ENCODE results near the gene AKT3.

AKT3 gene

GRCh38 chr1:243801378-243801777 is 48.7 kb downstream of the AKT3 start:
- no peaks in the 10 kb centered on the region for H3K27me3 Mint-ChIP-seq (ENCODE audit: low read depth, poor library complexity)
- H3K4me1 Mint-ChIP-seq = no peaks in the 10 kb centered on the region
- peaks cover 19% of the 10 kb centered on the region for H3K9me3 Mint-ChIP-seq

GRCh38 chr1:243799908-243800307 is 50.1 kb downstream of the AKT3 start:
- H3K4me1 Mint-ChIP-seq = no peaks in the 10 kb centered on the region
- no peak for DNase-seq
- H3K27me3 Mint-ChIP-seq (ENCODE audit: low read depth, poor library complexity) = no peaks in the 10 kb centered on the region
- no peak overlapping the region for H3K4me3 Mint-ChIP-seq
- no peak for TF ChIP-seq CTCF (IDR thresholded peaks at IDR 0.05)
- H3K9me3 Mint-ChIP-seq = peaks cover 18% of the 10 kb centered on the region
- H3K27ac Mint-ChIP-seq = no peak overlapping the region
- H3K36me3 Mint-ChIP-seq (ENCODE audit: low read depth) = peaks cover 42% of the 10 kb centered on the region

More at GRCh38 chr1:243801378-243801777, 48.7 kb downstream of the AKT3 start:
- peaks cover 45% of the 10 kb centered on the region for H3K36me3 Mint-ChIP-seq (ENCODE audit: low read depth)
- no peak for TF ChIP-seq CTCF (IDR thresholded peaks at IDR 0.05)
- H3K27ac Mint-ChIP-seq = no peak overlapping the region
- DNase-seq = no peak
- H3K4me3 Mint-ChIP-seq = no peak overlapping the region

- DNase-seq = no peak
Measured at GRCh38 chr1:243798726-243799125, 51.3 kb downstream of the AKT3 start.

GRCh38 chr1:243796016-243796415 is 54.0 kb downstream of the AKT3 start:
- peaks cover 18% of the 10 kb centered on the region for H3K9me3 Mint-ChIP-seq
- peaks cover 8% of the 10 kb centered on the region for H3K4me1 Mint-ChIP-seq
- DNase-seq = no peak
- no peak for TF ChIP-seq CTCF (IDR thresholded peaks at IDR 0.05)
- H3K27me3 Mint-ChIP-seq (ENCODE audit: low read depth, poor library complexity) = no peaks in the 10 kb centered on the region
- no peak overlapping the region for H3K27ac Mint-ChIP-seq
- no peak overlapping the region for H3K4me3 Mint-ChIP-seq
- peaks cover 35% of the 10 kb centered on the region for H3K36me3 Mint-ChIP-seq (ENCODE audit: low read depth)

More at GRCh38 chr1:243798726-243799125, 51.3 kb downstream of the AKT3 start:
- Mint-ChIP-seq H3K27ac (no peak overlapping the region), H3K4me3 (no peak overlapping the region), H3K27me3 (ENCODE audit: low read depth, poor library complexity) (no peaks in the 10 kb centered on the region), H3K36me3 (ENCODE audit: low read depth) (peaks cover 42% of the 10 kb centered on the region), H3K4me1 (no peaks in the 10 kb centered on the region), H3K9me3 (peaks cover 18% of the 10 kb centered on the region)
- no peak for TF ChIP-seq CTCF (IDR thresholded peaks at IDR 0.05)

GRCh38 chr1:243793298-243793697 is 56.7 kb downstream of the AKT3 start:
- Mint-ChIP-seq H3K36me3 (ENCODE audit: low read depth) (peaks cover 42% of the 10 kb centered on the region), H3K4me3 (no peak overlapping the region), H3K27me3 (ENCODE audit: low read depth, poor library complexity) (no peaks in the 10 kb centered on the region), H3K9me3 (peaks cover 12% of the 10 kb centered on the region), H3K27ac (no peak overlapping the region), H3K4me1 (peaks cover 8% of the 10 kb centered on the region)
- no peak for TF ChIP-seq CTCF (IDR thresholded peaks at IDR 0.05)
- no peak for DNase-seq

- no peak for TF ChIP-seq CTCF (IDR thresholded peaks at IDR 0.05)
- Mint-ChIP-seq H3K9me3 (peaks cover 11% of the 10 kb centered on the region), H3K4me1 (peaks cover 9% of the 10 kb centered on the region), H3K36me3 (ENCODE audit: low read depth) (peaks cover 41% of the 10 kb centered on the region), H3K27me3 (ENCODE audit: low read depth, poor library complexity) (no peaks in the 10 kb centered on the region), H3K4me3 (no peak overlapping the region), H3K27ac (no peak overlapping the region)
- no peak for DNase-seq
Measured at GRCh38 chr1:243792891-243793290, 57.2 kb downstream of the AKT3 start.
